NOMO-1 treated with dmso at 0.1 percent for 144 hours (cell line): ENCODE results near the gene SLC27A4.

ENCODE experiments used
- DNase-seq: peaks from one replicate; lab custom pipeline; 2025; ENCODE audit not compliant: unreplicated experiment; lab: John Stamatoyannopoulos, UW

Gene SLC27A4

DNA sequence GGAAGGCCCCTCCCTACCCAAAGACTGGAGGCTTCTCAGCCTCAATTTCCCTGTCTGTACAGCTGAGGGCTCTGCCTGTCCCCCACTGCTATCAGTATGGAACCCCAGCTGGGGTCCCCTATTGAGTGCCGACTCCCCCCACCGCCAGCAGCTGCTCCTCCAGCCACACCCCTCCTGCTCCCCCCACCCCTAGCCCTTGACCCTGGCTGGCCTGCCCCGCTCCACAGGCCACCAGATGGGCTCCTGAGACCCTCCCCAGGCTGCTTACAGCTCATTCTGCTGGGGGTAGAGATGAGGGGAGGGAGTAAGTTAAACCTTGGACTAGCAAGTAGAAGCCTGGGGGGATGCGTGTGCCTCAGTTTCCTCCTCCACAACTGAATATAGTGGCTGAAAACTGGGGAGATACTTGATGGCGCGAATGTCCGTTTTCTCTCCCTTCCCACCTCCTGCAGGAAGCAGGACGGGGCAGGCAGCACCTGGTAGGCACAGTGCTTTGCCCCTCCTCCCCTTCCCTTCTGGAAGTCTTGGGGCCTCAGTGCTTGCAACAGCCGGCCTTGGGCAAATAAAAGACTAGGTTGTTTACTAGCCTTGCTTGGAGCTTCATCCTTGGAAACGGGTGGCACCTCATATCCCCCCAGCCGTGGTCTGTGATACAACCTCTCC is 50.0 kb downstream of the SLC27A4 start:
- no peak for DNase-seq

DNA sequence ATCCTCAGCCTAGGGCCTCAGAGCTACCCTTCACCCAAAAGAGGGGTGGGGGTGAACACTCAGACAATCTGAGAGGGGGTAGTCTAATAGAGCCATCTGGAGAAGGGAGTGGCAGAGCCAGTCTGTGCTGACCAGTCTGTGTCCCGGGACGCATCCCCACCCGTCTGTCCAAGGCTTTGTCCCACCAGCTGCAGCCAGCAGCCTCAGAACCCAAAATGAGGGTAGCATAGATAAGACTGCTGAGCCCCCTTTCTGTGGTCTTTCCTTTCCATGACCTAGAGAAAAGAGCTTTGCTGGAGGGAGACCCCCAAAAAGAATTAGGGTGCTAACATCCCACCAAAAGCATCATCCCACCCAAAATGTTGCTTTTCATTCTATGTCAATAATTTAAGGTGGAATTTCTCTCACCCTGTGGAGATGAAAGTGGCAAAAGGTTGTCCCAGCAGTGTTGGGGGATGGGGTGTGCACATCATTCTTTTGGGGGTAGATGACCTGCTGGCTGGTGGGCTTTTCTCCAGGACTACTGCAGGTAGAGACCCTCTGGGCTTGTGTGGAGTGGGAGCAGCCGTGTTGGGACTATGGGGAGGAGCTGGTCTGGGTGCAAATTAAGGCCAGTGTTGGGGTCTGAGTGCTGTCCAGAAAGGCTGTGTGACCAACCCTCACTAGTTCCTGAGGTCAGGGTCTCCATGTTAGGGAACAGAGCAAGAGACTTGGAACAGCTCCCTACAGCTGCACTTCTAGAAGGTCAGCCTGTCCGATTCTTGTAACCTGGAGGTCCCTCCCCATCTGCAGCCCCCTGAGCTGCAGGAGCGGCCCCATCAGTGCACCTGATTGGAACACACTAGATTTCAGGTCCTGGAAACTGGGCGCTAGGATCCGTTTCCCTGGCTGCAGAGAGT is 50.7 kb downstream of the SLC27A4 start:
- no peak for DNase-seq

DNA sequence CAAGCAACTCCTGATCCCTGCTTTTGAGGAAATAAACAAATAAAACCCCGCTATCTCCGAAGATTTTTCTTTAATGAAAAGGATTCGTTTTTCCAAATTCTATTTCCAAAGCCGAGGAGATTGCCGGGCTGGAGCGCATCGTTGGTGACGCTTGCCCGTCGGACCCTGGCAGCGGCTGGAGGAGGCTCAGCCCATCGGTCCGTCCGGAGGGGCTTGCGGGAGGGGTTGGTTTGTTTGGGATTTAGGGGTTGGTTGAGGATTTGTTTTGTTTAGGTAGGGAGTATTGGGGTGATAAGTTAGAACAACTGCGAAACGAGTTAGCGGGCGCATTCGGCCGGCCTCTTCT is 51.6 kb downstream of the SLC27A4 start:
- no peak for DNase-seq

DNA sequence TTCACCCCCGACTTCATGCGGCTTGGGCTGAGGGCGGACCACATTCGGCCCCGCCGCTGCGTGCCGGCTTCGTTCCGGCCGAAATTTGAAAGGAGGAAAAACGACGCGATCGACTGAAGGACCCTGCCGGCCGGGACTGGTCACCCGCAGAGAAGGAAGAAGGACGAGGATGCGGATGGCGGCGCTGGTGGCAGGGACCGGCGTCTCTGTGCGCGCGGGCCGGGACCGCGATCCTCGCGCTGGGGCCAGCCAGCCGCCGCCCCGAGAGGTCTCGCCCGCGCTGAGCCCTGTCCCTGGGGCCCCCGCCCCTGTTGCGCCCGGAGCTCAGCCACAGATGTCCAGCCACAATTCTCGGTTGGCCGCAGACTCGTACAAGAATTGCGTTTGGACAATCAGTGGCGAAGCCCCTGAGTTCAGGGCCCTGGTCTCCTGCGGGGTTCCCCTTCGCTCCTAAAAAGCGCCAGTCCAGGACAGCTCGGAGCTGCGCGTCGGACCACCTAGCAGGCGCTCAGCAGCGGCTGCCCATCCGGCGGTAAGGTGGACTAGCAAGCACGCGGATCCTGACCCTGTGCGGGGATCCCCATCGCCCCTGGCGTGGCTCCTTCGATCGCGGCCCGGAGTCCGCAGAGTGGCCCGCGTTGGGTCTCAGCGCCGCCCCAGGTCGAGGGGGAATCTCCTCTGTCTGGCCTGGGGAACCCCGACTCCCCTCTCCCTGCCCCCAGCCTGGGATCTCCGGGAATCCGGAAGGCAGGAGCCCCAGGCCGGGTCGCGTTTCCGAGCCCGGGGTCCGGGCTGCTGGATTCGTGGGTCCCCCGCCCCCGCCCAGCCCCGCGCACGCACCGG is 52.2 kb downstream of the SLC27A4 start:
- DNase-seq: no peak

DNA sequence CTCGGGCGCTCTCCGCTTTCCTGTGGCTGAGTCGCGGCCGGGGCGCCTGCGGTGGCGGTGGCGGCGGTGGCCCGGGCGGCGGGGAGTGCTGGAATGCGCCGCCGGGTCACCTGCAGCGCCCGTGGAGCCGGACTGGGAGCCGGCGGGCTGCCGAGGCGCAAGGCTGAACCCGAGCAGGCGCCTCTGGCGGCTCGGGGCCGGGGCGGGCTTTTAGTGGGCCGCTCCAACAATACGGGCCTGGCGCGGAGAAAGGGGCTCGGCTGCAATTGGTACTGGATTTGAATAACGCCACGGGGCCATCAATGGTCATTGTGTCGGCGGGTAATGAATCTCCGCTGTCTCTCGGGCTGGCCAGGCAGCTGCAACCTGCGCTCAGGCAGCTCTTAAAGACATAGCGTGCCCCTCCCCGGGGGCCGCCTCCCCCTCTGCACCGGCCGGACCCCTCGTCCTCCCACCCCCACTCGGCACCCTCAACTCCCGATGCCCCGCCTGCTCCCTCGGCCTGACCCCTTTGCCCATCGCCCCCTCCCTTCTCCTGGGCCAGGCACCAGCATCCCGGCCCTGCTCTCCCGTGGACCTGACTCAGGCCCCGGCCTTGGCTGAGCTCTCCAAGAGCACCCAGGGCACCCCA is 52.9 kb downstream of the SLC27A4 start:
- no peak for DNase-seq

DNA sequence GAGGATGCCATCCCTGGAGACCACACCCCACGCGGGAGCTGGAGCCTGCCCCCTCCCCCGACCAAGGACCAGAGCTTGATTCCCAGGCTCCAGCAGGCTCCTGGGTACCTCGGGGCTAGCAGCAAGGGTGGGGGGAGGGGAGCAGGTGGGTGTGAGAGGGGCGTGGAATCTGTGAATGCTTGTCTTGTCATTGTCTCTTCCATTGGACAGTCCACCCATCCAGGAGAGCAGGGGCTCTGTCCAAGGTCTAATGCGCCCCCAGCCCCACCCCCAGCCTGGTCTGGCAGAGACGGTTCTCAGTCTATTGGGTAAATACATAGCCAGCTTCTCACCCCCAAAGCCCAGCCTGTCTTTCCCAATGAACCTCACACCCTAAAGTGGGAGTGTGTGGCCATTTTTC is 53.6 kb downstream of the SLC27A4 start:
- no peak for DNase-seq

DNA sequence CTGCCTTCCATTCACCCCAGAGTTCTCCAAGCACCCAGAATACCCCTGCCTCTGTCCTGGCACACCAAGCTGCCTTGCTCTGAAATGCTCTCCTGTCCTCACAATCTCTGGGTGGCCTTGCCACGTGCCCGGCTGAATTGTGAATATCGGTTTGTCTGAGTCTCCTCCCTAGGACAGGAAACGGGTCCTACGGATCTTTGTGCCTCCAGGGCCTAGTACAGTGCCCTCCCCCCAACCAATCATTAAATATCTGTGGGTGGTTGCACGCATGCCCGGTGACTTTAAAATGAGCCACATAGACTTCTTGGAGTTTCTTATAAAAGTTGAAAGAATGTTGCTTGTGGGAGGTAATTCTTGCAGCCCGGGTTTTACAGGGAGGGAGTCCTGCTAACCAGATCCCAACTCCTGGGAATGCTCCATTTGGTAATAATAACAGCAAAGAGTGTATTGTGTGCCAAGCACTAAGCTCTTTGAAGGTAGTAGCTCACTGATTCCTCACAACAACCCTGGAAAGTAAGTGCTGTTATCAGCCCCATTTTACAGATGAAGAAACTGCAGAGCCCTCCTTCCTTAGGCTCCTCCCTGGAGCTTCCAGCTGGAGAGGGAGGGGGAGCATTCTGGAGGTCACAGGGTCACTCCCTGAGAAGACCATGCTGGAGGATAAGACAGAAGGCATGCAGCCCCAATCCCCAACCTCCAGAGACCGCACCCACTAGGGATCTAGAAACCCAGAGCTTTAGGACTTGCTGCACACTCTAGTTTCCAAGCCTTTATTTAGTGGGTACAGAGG is 54.2 kb downstream of the SLC27A4 start:
- DNase-seq: no peak

DNA sequence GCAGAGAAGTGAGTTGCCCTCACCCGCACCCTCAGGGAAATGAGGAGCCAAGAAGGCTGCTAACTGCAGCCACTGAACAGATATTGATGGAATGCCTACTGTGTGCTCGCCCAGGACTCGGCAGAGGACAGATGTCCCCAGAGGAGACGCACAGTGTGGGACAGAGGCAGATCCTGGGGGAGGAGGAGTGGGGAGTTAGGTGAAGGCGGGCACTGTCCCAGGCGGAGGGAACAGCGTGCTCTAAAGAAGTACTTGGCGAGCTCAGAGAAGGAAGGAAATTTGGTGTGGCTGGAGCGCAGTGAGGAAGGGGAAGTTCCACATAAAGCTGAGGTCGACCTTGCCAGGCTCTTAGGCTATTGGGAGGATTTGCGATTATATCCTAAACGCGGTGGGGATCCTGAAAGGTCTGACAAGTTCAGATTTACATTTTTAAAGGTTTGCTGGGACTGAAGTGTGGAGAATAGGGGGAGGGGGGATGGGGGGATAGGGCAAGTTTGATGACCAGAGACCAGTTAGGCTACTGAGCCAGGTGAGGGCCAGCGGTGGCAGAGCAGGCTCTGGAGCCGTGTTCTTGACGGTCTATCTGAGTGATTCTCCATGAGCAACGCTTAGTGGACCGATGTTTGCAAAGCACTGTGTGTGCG is 56.8 kb downstream of the SLC27A4 start:
- DNase-seq: peak; percentile 52

DNA sequence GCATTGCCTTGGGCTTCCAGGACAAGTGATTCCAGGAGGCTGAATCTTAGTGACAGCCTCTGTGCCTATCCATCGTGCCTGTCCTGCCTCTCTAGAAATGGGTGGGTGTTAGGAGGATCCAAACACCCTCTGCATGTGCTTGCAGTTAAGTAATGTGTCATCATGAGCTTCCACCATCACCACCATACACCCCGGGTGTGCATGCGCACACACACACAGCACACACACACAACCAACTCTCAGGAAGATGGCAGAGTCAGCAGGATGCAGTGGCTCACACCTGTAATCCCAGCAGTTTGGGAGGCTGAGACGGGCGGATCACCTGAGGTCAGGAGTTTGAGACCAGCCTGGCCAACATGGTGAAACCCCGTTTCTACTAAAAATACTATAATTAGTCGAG is 57.5 kb downstream of the SLC27A4 start:
- DNase-seq: no peak

DNA sequence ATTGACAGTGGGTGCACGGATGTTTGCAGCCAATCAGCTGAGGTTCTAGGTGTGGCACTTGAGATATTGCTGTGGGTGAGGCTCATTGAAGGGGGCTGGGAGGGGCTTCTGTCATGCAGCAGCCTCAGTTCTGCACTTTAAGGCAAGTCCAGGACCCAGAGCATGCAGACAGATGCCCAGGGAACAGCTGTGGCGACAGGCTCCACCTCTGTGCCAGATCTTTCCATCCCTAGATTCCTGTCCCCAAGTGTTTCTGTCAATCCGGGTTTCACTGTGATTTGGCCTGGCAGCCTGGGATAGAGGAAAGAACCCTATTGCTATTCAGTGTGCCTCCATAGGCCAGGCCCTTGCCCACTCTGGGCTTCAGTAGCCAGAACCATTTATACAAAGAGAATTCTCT is 59.5 kb downstream of the SLC27A4 start:
- DNase-seq: no peak

DNA sequence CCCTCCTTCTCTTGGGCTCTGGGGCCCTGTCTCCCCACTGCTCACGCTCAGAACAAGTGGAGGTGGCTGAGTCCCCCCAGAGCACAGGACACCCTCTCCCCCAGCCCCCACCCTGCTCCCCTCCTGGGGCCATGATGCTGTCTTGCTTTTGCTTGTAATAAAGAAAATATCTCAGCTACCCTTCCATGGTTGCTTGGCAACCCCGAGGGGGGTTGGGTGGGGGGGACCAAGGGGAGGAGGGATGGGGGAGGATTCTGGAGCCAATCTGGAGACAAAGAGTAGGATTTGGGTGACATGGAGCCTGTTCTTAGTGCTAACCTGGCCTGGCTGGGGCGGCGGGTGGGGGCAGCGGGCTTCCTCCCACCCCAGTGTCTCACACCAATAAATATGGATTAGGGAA is 64.2 kb downstream of the SLC27A4 start:
- DNase-seq: no peak

DNA sequence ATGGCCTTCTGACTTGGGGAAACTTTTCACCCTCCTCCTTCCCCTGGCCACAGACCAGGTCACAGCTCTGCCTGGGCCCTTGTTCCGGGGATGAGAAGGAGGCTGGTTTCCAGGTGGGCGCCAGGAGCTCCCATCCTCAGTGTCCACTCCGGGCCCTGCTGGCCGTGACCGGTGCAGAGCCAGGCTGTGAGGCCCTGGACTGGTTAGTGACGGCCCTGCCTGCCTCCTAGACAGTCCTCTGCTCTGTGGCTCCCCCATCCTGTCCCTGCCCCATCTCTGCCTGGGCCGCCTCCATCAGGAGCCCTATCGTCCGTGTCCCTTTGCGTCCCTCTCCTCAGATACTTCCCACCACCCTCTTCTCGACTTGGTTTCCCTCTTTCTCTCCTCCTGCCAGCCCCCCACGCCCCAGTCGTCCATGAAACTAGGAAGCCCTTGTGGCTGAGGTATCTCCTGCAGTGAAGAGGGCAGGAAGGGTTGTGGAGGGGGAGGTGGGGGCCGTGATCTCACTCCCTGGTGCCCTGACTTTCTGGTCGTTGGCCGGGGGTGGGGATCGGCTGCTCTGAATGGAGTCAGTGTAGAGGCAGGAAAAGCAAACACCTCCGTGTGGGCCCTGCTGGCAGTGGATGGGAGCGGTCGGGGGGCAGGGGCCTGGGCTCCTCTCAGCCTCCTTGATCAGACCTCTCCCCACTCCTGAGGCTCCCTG is 64.9 kb downstream of the SLC27A4 start:
- DNase-seq: no peak

DNA sequence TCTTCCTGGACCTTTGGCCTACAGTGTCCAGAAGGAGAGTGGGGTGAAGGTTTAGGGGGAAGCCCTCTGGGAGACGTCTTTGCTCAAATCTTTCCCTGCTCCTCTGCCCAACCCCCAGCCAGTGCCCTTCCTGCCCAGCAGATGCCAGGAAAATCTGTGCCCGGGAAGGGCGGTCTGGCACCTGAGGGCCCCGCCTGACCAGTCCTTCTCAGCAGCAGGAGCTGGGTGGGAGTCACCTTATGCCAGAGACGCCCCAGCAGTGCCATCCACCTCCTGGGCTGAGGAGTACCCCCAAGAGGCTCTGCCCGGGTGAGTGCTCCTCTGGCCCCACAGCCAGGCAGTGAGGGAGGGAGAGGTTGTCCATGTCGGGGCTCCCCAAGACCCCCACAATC is 65.4 kb downstream of the SLC27A4 start:
- DNase-seq: no peak

DNA sequence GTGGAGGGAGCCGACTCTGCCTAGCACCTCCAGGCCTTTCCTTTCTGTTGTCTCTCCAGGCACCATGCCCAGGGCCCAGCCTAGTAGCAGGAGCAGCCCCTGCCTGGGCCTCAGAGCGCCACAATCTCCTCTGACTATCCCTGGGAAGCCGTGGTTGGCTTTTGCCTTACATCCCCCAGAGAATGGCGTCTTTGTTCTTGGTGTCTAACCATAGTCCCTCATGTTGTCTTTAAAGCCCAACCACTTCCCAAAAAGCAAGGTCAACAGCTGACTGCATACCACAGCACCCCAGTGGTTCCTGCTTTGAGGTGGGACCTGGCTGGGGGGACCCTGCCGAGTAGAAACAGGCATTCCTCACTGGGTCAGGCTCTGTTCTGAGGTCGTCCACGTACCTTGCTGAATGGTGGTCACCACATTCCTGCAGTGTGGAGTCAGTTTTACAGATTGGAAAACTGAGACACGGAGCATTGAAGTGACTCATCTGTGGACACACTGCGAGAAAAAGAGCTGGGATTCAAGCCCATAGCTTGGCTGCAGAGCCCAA is 66.6 kb downstream of the SLC27A4 start:
- no peak for DNase-seq

DNA sequence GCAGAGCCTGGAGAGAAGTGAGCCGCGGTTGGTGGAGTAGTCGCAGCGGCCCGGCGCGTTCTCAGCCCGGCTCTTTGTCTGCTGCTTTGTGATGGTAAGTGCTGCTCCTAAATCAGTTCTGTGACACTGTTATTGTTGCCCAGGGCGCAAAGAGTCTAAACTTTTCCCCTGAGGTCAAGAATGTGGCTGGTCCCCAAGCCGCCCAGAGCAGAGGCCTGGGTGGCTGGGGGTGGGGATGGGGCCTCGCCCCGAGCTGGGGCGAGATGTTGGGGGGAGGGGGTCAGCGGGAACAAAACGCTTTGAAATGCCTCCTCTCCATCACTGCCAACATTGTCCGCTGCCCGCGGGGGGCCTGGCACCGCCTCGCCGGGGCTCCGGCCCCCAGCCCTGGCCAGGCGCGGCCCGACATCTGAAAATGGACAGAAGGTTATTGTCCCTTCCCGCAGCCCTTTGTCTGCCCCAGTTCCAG is 68.7 kb downstream of the SLC27A4 start:
- DNase-seq: no peak

DNA sequence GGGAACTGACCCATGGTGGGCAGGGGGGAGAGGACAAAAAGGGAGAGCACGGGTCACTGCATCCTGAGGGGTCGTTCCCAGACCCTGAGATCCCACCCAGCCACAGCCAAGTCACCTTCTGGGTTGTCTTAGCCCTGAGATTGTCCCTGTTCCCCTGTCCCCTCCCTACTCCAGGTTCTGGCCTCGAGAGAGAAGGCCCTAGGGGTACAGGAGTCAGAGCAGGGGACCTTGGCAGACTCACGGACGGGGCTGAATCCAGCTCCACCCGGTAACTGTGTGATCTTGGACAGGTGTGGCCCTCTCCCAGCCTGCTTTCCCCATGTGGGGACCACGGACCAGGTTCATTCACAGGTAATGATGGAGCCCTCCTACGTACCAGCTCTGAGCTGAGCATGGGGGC is 69.1 kb downstream of the SLC27A4 start:
- no peak for DNase-seq

DNA sequence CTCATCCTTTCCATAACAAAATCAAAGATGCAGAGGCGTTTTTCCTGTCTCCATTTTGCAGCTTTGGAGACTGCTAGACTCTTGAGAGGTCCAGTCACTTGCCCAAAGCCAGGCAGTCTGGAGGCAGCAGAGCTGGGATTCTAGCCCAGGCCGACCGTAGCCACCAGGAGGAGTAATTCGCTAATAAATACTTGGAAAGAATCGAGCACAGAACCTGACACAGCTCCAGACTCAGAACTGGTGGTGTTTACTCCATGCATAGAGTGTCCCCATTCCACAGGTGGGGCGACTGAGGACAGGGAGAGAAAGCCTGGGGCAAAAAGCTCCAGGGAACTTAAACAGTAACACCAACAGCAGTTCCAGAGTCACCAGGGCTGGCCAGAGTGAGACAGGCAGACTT is 69.7 kb downstream of the SLC27A4 start:
- DNase-seq: no peak
